Epithelial cell of proximal tubule (primary cell): Measurements from ENCODE around the gene SUDS3. TPM values are rescaled to one million over a fixed set of nuclear protein-coding genes. Genes with fewer than 3 reads are reported as not detected.

ENCODE experiments used
- DNase-seq: peaks from one replicate; pipeline ENCODE4 v3.0.0-alpha.2; 2011; ENCODE audit warnings: low read depth
- H3K4me3 ChIP-seq: 2 replicates; pipeline ENCODE4 v1.5.1; 2011; ENCODE audit warnings: low read depth, mild to moderate bottlenecking, low read length
- total RNA-seq: library from RNA; depleted of rRNA; stranded (reverse); fragments of >200 nt; gene quantifications from 2 replicates; pipeline ENCODE4 v1.2.3, GENCODE V29; 2015
- TF ChIP-seq, protein P1 (sequence below): conservative IDR thresholded peaks from 2 replicates; pipeline ENCODE4 v1.5.1; 2012; ENCODE audit warnings: low read depth, mild to moderate bottlenecking, low read length

The SUDS3 gene
- total RNA-seq, 1 donor from 2014 or later: 25.9 TPM

DNA sequence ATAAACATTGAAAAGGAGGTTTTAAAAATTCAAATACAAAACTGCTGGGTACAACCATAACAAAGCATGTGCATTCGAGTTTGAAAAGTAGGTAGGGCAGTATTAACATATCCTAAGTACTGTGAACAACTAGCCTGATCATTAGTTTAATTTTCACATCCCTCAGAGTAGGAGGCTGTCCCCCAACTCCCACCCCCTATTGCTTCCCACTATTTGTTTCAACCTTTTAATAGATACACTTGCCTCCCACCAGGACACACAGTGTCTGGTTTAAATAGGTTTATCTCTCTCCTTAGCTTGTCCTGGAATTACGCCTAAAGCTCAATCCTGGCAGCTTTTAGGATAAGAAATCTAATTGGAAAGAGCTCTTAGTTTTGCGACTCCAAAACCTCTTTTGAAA is 5.8 kb upstream of the SUDS3 start:
- peak overlapping the region; percentile 79 for H3K4me3 ChIP-seq
- TF ChIP-seq, protein P1, sequence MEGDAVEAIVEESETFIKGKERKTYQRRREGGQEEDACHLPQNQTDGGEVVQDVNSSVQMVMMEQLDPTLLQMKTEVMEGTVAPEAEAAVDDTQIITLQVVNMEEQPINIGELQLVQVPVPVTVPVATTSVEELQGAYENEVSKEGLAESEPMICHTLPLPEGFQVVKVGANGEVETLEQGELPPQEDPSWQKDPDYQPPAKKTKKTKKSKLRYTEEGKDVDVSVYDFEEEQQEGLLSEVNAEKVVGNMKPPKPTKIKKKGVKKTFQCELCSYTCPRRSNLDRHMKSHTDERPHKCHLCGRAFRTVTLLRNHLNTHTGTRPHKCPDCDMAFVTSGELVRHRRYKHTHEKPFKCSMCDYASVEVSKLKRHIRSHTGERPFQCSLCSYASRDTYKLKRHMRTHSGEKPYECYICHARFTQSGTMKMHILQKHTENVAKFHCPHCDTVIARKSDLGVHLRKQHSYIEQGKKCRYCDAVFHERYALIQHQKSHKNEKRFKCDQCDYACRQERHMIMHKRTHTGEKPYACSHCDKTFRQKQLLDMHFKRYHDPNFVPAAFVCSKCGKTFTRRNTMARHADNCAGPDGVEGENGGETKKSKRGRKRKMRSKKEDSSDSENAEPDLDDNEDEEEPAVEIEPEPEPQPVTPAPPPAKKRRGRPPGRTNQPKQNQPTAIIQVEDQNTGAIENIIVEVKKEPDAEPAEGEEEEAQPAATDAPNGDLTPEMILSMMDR: no peak
- no peak for DNase-seq

DNA sequence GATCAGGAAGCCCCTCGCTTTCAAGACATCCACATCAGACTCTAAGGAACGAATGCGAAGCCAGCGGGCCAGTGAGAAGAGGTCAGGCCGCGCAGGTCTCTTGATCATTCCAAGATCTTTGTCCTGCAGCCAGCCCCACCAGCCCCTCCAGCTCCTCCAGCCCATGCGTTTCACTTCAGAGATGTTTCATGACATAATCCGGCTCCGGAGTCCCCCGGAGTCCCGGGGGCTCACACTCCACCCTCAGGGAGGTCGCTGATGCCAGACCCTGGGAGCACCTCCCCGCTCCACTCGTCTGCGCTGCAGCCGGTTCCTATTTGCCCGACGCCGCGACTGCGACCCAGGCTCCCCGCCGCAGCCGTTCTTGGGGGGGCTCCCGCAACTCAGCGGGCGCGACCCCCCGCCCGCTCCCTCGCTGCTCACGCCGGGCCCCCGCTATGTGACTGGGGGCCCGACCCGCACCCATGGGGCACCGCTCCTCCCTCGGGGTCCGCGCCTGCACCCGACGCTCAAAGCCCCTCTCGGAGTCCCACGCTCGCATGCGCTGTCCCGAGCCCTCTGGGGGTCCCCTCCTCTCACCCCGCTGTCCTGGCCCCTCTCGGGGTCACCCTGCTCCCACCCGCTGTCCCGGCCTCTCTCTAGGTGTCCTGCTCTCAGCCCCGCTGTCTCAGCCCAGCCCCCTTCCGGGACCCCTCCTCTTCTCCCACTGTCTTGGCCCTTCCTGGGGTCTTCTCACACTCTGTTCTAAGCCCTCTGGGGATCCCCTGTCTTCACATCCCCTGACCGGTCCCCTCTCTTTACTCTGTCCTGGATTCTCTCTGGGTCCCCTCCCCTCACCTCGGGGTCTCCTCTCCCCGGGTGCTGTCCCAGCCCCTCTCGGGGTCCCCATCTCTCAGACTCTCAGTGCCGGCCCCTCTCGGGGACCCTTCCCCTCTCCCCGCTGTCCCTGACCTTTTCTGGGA is 4.8 kb upstream of the SUDS3 start:
- peak overlapping the region; percentile 79 for H3K4me3 ChIP-seq
- no peak for DNase-seq
- TF ChIP-seq, protein P1: no peak

DNA sequence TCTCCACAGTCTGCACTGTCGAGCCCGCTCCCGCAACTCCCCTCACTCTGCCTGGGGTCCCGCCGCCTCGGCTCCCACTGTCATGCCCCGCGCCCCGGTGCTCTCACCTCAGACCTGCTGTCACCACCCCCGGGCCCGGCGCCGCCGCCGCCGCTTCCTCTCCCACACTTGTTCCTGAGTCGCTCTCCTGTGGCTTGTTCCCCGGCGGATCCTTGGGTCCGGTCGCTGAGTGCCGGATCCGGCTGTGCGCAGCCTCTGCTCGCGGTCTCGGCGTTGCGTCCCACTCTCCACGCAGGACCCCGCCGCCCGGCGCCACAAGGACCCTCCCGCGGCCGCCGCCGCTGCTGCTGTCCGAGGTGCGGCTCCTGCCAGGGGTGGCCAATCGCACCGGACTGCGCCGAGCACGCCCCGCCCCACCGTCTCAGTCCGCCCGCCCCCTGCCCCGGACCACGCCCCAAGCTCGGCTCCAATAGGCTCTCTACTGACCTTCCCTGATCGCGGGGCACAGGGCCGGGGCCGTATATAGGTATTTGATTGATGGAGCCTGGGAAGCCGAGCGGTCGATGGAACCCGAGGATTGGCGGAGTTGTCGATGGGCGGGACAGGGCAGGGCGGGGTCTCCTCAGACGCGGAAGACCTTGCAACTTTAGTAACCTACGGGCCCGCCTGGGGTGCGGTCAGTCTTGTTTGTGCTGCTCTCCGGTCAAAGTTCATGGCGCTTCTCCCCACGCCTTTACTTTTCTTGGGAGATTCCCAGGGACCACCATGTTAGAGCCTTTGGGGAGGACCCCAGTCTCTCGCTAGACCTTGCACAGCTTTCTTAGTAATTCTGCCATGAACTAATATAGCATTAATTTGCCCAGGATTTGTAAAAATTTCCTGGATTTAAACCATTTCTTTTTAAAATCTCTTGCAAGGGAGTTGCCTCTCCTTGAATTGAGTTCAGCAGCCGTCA is 3.5 kb upstream of the SUDS3 start, which contains the start of gene TAOK3:
TAOK3 (minus strand) TSS at position 367 of the 955 bp plus-strand sequence. CDS start 117,340 bp downstream, outside the sequence.
- H3K4me3 ChIP-seq: peak within 1 kb of the TSS; percentile 83
- DNase-seq: peak; percentile 82
- TF ChIP-seq, protein P1: no peak

DNA sequence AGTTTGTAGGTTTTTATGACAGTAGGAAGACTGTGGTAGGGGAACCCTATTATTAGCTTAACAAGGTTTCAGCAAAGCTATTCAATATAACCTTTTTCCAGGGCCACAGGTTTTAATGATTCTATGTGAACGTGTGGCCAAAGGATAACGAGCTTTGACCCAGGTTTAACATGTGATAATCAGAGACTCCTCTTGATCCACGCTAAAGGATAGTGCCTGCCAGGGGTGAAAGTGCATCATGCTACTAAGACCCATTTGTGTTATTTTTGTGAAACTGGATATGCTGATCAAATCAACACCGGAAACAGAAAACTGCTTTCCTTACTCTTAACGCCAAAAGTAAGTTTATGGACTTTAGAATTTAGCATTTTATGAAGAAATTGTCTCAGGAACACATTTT is 2.7 kb upstream of the SUDS3 start:
- TF ChIP-seq, protein P1: no peak
- H3K4me3 ChIP-seq: peak overlapping the region; percentile 83
- no peak for DNase-seq

DNA sequence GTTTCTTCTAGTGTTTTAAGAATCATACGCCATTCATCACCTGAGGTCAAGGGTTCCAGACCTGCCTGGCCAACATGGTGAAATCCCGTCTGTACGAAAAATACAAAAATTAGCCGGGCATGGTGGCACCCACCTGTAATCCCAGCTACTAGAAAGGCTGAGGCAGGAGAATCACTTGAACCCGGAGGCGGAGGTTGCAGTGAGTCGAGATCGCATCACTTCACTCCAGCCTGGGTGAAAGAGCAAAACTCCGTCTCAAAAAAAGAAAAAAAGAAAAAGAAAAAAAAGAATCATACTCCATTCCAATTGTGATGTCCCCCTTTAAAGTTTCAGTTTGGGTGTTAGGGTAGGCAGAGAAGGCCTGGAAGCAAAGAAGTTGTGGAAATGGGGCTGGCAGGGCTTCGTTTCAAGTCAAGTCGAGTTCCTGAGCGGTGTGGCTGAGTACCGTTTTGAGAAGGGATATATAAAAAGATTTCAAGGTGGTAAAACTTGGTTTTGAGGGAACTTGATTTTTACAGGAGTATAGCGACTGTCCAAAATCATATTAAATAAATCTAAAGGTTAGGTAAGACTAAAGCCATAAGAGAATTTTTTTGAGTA is 2.1 kb upstream of the SUDS3 start:
- H3K4me3 ChIP-seq: peak overlapping the region; percentile 83
- TF ChIP-seq, protein P1: no peak
- no peak for DNase-seq

DNA sequence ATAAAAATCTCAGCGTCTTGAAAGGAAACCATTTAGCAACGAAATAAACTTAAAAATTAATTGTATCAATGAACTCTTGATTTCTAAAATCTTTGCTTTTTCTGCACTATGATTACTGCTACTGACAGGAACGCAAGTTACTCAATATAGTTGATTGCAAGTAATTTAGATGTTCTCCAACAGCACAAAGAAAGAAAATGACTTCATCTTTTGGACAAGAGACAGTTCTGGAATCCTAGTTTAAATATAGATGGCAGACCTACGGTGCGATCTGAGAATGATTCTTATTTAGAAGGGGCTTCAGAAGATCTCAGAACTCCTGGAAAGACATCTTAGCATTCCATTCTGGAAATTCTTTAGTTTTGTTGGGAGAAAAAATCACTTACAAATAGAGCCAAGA is 1.4 kb upstream of the SUDS3 start:
- TF ChIP-seq, protein P1: no peak
- DNase-seq: no peak
- no peak overlapping the region for H3K4me3 ChIP-seq
